H1 (cell line): ENCODE results near the gene ADAMTS16. TPM values are rescaled to one million over a fixed set of nuclear protein-coding genes. Genes with fewer than 3 reads are reported as not detected.

ENCODE experiments used
- JUND ChIP-seq: IDR thresholded peaks from 2 replicates; pipeline ENCODE4 v1.6.1; 2011; ENCODE audit warnings: mild to moderate bottlenecking, improper control_type of control experiment, low read length
- RNF2 ChIP-seq: fragments of 200-900, 300-1000 bp; sonication (generic); IDR thresholded peaks from 2 replicates; pipeline ENCODE4 v1.7.1; 2016; ENCODE audit warnings: borderline replicate concordance, low read depth, mild to moderate bottlenecking, antibody characterized with exemption, low read length; ENCODE audit not compliant: poor library complexity, severe bottlenecking; ENCODE audit errors: missing control alignments
- YY1 ChIP-seq: IDR thresholded peaks from 2 replicates; pipeline ENCODE4 v1.6.1; 2011; ENCODE audit warnings: low read depth, mild to moderate bottlenecking, low read length
- polyA plus RNA-seq, 7 experiments: library from polyadenylated mRNA; depleted of rRNA in 3 of 7; stranded (reverse) in 5 of 7; unstranded in 2 of 7; fragments of >200 nt in 5 of 7; fragments of 200-250 nt in 2 of 7; gene quantifications; 1 replicate in 5 of 7; 2 replicates in 1 of 7; 4 replicates in 1 of 7; pipeline versions ENCODE4 v1.2.1 to v1.2.3, GENCODE V29; 2011 to 2013; ENCODE audit warnings: missing spikeins in 2 of 7, mixed read lengths in 2 of 7
- total RNA-seq: library from RNA; stranded (reverse); fragmentation: NEBNext Ultra II Directional; extraction: Animal tissue kit (Norgen Biotek cat#: 25700); gene quantifications from 2 replicates; pipeline ENCODE4 v1.2.1, GENCODE V29; 2021

ADAMTS16 gene
- total and polyA plus RNA-seq, 2 of the 8 experiments (the other 6 are each of a cell fraction or from before 2014, with no cell fraction given) = 3.7 to 16.0 TPM

GRCh38 chr5:5217371-5217770 lies 77.2 kb downstream of the ADAMTS16 start (continued):
- TF ChIP-seq RNF2 = no peak
- TF ChIP-seq YY1 = no peak
- no peak for TF ChIP-seq JUND
